GM19468 (cell line): Measurements from ENCODE around the gene NLN.
"Not testable (repeated sequence)": the region's sequence is repeated elsewhere in the genome, so short reads cannot be mapped to it uniquely, and the experiment has no call there.

Experiments used
- ATAC-seq: cut with Tn5 transposase; IDR thresholded peaks from one replicate; pipeline ENCODE4 v1.9.1; 2021; ENCODE audit warnings: mild to moderate bottlenecking, moderate library complexity, moderate number of reproducible peaks; ENCODE audit not compliant: unreplicated experiment; ENCODE audit errors: extremely low read depth

NLN gene

DNA sequence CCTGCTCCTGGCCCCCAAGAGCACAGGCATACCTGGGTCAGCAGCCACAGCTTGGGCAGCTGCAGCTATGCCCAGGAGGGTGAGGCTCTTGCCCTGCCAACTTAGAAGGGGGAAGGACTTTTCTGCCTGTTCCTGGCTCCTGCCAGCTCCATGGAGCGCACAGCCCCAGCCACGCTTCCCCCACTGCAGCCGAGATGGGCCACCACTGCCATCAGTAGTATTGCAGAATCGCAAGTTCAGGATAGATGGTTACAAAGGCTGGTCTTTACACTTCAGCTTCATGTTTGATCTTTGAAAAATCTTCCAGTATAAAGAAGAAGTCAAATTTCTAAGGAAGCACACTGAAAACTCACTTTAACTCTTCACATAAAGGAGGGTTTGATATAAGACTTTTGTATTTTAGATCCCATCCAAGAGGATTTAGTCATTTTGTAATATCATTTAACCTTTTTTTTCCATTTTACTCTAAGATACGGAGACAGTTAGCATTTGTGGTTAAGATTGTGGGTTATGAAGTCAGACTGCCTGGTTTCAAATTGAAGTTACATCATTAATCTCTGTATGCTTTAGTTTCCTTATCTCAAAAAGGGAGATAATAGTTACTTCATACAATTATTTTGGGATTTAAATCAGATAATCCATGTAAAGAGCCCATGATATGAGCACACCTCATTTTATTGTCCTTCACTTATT lies 81.8 kb downstream of the NLN start:
- ATAC-seq: no peak

DNA sequence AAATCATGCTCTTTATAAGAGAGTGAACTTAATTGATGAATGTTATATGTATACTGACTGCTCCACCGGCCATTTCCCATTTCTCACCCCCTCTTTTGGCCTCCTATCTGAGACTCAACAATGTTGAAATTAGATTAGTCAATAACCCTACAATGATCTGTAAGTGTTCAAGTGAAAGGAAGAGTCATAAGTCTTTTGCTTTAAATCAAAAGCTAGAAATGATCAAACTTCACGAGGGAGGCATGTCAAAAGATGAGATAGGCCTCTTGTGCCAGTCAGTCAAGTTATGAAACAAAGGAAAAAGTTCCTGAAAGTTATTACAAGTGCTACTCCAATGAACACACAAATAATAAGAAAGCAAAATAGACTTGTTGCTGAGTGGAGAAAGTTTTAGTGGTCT lies 83.1 kb downstream of the NLN start:
- no peak for ATAC-seq

DNA sequence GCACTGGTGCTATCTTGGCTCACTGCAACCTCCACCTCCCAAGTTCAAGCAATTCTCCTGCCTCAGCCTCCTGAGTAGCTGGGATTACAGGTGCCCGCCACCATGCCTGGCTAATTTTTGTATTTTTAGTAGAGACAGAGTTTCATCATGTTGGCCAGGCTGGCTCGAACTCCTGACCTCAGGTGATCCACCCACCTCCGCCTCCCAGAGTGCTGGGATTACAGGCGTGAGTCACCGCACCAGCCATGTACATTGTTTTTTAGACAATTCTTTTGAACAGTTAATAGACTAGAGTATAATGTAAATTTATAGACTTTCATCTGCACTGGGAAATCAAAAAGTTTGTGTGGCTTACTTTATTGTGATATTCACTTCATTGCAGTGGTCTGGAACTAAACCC lies 85.5 kb downstream of the NLN start:
- ATAC-seq: not testable (repeated sequence)

DNA sequence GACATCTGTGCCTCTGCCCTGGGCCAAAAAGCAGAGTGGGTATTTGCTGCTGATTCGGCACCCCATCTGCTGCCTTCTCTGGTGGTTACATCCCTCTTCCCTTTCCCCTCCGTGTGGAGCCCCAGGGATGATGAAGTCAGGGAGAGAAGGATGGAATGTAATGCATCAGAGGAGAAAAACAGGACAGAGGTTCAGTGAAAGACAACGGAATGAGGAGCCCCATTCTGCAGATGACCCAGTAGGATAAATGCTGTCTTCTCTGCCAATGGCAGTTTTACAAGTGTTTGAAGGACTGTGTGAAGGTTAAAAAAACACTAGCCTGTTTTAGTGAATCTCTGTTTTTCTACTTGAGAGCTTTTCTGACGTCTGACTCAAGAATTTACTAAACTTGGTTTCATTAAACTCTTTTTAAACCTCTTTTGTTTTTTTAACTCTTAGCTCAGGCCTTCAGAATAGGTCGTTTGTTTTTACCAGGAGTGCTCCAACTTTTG lies 86.3 kb downstream of the NLN start:
- no peak for ATAC-seq

DNA sequence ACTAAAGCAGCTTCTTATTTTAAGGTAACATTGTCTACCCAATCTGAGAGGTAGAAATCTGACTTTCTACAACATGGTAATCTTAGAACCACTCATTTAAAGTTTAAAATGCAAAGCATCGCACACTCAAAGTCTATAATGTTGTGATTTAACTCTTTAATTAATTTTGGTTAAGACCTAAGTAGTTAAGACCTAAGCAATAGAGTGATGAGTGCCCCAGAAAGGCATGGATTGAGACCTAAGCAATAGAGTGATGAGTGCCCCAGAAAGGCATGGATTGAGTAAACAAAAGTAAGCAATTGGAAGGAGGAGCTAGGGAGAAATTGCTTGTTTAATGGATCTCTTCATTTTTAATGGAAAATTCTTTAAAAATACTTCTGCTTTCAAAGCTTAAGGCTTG lies 86.8 kb downstream of the NLN start:
- no peak for ATAC-seq

DNA sequence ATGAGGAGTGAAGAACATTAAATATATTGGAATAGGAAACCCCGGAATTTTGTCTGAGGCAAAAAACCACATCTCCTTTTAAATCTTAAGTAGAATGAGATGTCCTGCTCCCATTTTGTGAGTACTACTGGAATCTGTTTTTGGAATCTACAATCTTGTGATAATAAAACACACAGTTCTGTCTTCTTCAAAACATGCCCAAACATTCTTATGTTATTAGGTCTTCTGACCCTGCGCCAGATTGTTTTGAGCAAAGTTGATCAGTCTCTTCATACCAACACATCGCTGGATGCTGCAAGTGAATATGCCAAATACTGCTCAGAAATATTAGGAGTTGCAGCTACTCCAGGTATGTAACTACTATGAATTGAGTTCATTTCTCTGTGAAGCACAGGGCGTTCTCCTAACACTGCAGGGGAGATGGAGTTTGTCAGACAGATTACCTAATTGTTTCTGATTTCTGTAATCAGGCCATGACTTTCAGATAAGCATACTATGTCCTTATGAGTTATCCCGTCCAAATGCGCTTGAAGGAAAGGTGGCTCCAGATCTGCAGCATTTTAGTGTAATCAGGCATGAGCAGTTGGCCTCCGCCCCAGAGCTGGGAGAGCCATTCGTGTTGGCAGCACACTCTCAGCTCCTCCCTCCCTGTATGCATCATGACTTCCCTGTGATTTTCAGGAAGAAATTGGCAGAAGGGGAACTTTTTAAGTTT lies 88.0 kb downstream of the NLN start:
- no peak for ATAC-seq

DNA sequence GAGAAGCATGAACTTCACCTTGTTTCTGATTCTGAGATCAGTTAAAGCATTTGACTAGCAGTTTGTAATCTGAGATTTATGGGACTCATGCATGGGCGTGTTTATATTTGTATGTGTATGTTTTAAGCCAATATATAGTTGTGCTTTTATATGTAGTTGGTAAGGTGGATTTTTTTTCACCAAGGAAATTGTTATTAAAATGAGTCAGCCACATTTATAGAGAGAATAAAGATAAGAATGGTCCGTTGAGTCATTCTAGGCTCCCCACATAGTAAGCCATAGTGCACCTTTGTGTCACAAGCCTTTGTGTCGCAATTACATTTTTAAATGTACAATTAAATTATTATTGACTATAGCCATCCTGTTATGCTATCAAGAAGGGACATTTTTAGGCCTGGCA lies 89.0 kb downstream of the NLN start:
- no peak for ATAC-seq

DNA sequence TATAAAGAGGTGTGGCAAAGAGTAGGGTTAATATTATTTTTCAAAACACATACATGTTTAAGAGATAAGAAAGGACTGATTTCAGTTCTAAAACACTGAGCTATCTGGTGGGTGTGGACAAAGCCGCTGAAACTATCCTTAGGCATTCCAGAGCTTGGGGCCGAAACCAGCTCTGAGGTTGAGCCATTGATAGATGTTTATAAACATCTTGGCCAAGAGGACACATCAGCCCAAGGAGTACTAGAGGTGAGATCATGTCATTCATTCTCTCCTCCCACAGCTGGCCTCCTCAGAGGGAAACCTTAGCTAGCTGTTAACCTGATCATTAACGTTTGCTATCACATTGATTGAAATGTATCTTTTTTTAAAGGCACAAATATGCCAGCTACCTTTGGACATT lies 89.9 kb downstream of the NLN start:
- ATAC-seq: no peak

DNA sequence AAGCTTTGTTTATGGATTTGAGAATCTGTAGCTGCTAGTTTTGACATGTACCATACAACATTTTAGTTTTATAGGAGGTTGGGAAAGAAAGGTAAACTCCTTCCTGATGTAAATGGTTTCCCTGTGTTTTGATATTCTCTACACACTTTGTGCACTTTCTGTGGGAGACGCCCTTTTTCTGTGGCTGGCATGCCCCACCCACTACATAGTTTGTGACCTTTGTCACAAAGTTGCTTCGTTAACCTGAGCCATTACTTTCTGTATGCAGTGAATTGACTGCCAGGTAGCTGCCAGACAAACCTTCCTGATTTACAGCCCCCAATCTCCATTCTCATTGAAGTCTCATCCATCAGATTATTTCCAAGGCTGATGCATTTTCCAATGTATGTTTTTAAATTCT lies 90.6 kb downstream of the NLN start:
- ATAC-seq: no peak

DNA sequence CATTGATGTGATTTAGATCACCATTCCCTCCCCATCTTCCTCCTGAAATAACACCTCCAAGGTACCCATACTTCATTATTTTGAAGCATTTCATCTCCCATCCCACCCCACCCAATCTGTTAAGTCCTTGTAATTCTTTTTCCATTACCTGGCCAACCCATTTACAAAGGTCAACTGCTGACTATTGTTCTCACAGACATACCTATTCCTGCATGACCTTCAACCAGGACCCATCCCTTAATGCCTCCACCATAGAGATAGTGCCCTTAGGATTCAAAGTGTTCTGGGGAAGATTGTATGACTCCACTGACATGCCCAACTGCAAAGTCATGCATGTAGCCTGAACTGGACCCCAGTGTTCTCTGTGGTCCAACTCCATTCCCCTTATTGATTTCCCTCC lies 91.2 kb downstream of the NLN start:
- ATAC-seq: no peak

DNA sequence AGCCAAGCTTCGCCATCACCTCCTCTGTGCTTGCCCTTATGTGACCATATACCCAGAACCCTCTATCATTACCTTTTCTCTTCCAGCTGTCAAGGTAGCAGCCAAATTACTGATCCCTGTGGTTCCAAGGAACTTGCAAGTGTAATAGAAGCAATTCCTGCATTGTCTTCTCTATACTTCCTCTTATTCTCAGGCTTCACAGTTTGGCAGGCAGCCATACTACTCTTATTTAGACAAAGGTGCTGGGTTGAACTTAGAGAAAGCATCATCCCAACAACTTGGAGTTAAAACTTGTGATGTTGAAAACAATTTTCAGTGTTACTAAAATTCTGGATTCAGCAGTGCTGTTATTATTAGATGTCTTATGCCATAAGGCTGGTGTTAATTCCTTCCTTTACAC lies 93.2 kb downstream of the NLN start:
- no peak for ATAC-seq

DNA sequence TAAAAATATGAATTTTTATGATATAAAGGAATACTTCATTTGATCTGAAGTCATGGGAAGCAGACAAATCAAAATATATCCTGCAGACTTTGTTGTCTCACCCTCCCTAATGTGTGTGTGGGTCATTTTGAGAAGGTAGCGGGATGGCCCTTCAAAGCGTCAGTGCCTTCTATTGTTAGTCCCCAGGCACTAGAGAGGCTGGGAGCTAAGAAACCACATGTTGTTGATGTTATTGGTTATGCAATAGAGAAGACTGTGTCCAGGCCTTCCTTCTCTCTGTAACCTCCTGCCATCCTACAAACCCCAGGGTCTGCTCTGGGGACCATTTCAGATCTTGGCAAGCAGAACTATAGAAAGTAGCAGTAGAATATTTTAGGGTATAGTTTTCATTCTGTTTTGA lies 94.7 kb downstream of the NLN start:
- no peak for ATAC-seq

DNA sequence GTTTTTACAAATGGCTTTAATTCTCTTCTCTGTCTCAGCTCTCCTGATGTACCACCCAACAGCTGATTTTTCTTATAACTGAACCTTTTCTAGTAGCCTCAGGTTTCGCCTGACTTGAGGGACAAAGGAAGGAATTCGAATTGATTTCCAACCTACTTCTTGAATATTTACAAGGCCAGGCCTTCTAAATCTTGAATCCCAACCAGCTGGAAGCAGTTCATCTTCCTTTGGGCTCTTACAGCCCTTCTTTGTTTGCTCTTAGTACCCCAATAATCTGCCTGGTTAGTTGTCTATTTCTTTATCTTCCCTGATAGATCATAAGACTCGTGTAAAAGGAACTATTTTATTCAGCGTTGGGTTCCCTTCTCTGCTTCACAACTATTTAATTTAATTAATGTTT lies 95.9 kb downstream of the NLN start:
- ATAC-seq: no peak

DNA sequence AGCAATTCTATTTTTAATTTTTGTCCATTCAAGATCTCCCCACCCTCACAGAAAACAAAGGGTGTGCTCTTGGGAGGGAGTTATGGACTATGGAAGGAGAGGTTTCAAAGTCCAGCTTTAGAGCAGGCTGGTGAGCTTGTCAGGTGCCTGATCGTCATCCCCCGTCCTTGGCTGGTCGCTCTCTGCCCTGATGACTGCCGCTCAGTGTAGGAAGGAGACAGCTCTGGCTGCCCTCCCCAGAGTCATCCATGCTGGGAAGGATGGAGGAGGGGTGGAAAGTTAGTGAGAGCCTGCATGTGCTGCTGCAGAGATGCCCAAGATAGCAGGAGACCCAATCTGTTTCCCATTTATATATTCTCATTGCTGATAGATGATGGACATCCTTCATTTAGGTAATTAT lies 96.6 kb downstream of the NLN start:
- no peak for ATAC-seq

DNA sequence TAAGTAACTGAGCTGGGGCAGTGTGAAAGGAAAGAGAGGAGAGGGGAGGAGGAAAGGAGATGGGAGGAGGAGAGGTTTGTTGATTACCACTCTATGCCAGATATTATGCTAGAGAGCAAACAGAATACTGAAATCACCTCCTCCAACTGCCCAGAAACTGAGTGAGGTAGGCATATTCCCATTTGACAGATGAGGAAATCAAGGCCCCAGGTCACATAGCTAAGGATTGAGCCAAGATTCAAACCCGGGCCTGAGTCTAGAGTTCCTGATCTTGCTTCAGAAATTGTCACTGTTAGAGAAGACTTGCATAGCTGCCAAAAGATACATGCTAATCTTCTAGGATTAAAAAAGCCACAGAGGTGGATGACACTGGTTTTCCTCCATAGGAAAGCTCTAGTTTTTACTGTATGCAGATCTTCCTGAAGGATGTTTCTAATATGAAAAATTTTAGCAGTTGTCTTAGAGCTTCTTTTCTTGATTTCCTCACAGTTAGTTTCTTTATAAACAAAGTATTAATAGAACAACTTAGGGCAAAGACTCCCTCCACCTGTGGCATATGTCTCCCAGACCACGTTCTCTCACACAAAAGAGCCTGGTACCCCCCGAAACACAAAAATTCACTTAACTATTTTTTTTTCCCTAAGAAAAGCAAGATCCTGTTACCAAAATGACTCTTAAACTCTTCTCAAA lies 97.4 kb downstream of the NLN start:
- ATAC-seq: no peak

DNA sequence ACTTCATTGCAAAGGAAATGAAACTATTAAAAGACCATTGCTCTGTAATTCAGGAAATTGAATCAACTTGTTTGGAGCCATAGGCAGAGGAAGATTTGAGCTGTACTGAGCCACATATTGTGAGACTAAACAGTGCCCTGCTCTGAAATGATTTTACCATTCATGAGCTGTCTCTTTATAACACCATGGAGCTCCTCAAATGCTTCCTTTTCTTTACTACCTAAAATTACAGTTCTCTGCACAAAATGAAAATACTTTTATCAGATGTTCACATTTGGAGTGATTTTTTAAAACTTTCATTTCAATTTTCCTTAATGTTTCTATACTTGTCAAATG lies 97.9 kb downstream of the NLN start:
- ATAC-seq: no peak

DNA sequence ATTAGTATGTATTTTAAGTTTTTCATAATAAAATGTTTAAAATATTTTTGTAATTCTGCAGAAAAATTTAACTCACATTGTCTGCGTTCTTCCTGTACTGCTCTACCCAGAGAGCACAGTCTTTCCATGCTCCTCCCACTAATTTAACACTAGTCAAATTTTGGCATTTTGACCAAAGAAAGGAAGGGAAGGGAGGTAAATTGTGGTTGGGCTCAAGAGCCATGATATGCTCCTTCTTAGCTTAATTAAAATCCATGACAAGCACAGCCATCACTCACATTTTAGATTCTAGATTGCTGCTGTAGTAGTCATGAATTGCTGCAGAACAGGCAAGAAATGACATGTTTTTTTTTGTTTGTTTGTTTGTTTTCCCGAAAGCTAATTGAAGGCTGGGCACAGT lies 98.4 kb downstream of the NLN start:
- ATAC-seq: no peak

DNA sequence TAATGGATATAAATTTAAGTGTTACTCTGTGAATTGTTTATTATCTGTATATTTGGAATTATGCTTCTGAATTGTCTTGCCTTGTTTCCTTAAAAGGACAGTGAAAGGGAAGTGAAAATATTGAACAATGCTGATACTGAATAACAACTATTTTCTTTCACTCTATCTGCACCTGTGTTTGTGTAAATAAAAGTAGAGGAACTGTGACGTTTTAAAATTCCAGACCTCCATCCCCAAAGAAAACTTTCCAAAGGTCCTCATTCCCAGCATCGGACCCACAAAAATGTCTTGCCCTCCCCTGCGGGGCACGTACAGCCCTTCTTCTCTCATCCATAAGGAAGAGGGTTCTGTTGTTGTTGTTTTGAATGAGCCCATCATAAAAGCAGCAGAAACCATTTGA lies 100.0 kb downstream of the NLN start:
- ATAC-seq: no peak

DNA sequence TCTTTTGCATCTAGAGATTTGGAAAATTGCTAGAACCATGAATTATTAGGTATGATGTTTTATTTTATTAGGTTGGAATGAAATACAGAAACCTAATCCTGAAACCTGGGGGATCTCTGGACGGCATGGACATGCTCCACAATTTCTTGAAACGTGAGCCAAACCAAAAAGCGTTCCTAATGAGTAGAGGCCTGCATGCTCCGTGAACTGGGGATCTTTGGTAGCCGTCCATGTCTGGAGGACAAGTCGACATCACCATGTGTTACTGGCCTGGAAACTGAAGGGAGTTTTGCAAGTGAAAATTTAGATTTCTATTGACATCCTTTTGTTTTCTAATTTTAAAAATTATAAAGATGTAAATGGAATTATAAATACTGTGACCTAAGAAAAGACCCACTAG lies 100.7 kb downstream of the NLN start:
- no peak for ATAC-seq

DNA sequence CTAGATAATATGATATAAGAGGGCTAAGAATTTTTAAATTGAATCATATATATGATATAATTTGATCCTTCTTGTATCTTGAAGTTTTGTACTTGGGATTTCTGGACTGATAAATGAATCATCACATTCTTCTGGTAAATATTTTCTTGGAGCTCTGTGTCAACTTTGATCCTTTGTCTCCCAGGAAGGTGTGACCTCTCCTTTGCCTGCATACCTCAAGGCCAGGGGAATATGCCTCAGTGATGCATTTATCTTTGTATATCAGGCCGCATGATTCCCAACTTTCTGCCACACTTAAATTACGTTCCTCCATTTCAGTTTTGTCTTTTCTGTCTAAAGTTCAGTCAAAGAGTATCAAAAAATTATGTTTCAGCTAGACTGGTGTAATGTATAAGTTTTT lies 101.2 kb downstream of the NLN start:
- ATAC-seq: no peak

DNA sequence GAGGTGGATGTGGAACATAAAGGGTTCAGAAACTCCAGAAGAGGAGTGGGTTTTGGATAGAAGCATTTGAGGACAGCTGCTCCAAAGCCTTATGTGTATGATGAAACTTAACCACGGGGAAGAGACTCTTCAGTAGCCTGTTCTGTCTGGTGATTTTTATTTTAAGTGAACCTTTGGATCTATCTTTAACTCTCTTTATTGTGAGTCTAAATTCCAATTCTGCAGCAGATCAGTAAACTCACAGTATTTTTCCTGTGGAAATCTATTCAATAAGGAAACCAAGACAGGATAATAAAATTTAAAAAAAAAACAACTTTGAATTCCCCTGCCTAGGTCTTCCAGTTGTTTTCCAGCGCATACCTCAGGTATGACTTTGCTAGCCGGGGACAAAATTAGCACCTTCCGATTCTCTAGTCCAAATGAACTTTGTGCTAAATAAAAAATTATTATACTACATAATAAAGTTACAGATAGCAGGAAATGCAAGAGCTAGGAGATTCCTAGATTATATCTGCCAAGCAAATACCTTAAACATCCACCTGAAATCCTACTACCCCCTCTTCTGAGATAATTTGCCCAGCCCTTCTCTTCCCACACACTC lies 101.9 kb downstream of the NLN start:
- no peak for ATAC-seq
